ENCODE measurements around the gene CLHC1. TPM values are rescaled to one million over a fixed set of nuclear protein-coding genes. Genes with fewer than 3 reads are reported as not detected.

Gene CLHC1
- total and polyA plus RNA-seq, 2 donors (not counting 1 experiment from before 2014, with no cell fraction given): 6.5 to 11.9 TPM

GRCh38 chr2:55168221-55169154, 63.6 kb downstream of the CLHC1 start:
- Histone ChIP-seq H3K36me3 (ENCODE audit: control insufficient read depth, insufficient read depth, low read length) (no peaks in the 10 kb centered on the region), H2AFZ (ENCODE audit: low read length) (no peak overlapping the region), H4K20me1 (ENCODE audit: control insufficient read depth, extremely low read depth, insufficient read depth, low read length) (no peaks in the 10 kb centered on the region), H3K4me2 (ENCODE audit: extremely low read depth, insufficient read depth, low read length) (peak overlapping the region; percentile 28), H3K27me3 (ENCODE audit: control insufficient read depth, insufficient read depth, low read length) (no peaks in the 10 kb centered on the region), H3K79me2 (ENCODE audit: control insufficient read depth, insufficient read depth, low read length) (peaks cover 15% of the 10 kb centered on the region), H3K4me3 (replicated peaks in 1 of 4; ENCODE audit: control extremely low read depth in 1 of 4, insufficient read depth in 1 of 4, low read depth in 3 of 4, low read length in 4 of 4) (peak overlapping the region in 2 of 4 experiments; percentile 26 to 28), H3K9me3 (ENCODE audit: control insufficient read depth, insufficient read depth, low read depth, low read length) (no peaks in the 10 kb centered on the region), H3K27ac (ENCODE audit: insufficient read depth, low read length) (peak overlapping the region; percentile 4), H3K9ac (ENCODE audit: insufficient read depth, low read length) (no peak overlapping the region), H3K4me1 (ENCODE audit: control insufficient read depth, extremely low read depth, insufficient read depth, low read length) (peaks cover 19% of the 10 kb centered on the region)
- TF ChIP-seq EZH2 (IDR thresholded peaks at IDR 0.05; ENCODE audit: low read length, missing control alignments) (no peak), CTCF (conservative IDR thresholded peaks at IDR 0.05 in 1 of 2, IDR thresholded peaks at IDR 0.05 in 1 of 2; ENCODE audit: low read depth in 1 of 2, low read length in 2 of 2) (peak; percentile 78 to 87)
- peak; percentile 75 to 91 for DNase-seq (ENCODE audit: low read depth in 2 of 2)

GRCh38 chr2:55165626-55166025, 66.5 kb downstream of the CLHC1 start:
- Histone ChIP-seq H3K4me1 (ENCODE audit: control insufficient read depth, extremely low read depth, insufficient read depth, low read length) (peaks cover 20% of the 10 kb centered on the region), H3K4me3 (replicated peaks in 1 of 4; ENCODE audit: control extremely low read depth in 1 of 4, insufficient read depth in 1 of 4, low read depth in 3 of 4, low read length in 4 of 4) (no peak overlapping the region), H3K27ac (ENCODE audit: insufficient read depth, low read length) (no peak overlapping the region), H3K9ac (ENCODE audit: insufficient read depth, low read length) (no peak overlapping the region), H4K20me1 (ENCODE audit: control insufficient read depth, extremely low read depth, insufficient read depth, low read length) (no peaks in the 10 kb centered on the region), H3K36me3 (ENCODE audit: control insufficient read depth, insufficient read depth, low read length) (no peaks in the 10 kb centered on the region), H3K79me2 (ENCODE audit: control insufficient read depth, insufficient read depth, low read length) (peaks cover 13% of the 10 kb centered on the region), H3K9me3 (ENCODE audit: control insufficient read depth, insufficient read depth, low read depth, low read length) (no peaks in the 10 kb centered on the region), H3K27me3 (ENCODE audit: control insufficient read depth, insufficient read depth, low read length) (no peaks in the 10 kb centered on the region), H2AFZ (ENCODE audit: low read length) (no peak overlapping the region), H3K4me2 (ENCODE audit: extremely low read depth, insufficient read depth, low read length) (no peak overlapping the region)
- TF ChIP-seq EZH2 (IDR thresholded peaks at IDR 0.05; ENCODE audit: low read length, missing control alignments): no peak
- TF ChIP-seq CTCF (conservative IDR thresholded peaks at IDR 0.05 in 1 of 2, IDR thresholded peaks at IDR 0.05 in 1 of 2; ENCODE audit: low read depth in 1 of 2, low read length in 2 of 2): no peak
- DNase-seq (ENCODE audit: low read depth in 2 of 2): peak; percentile 56 to 78

GRCh38 chr2:55164534-55165480, 67.3 kb downstream of the CLHC1 start:
- H3K27me3 ChIP-seq (ENCODE audit: control insufficient read depth, insufficient read depth, low read length): no peaks in the 10 kb centered on the region
- H3K27ac ChIP-seq (ENCODE audit: insufficient read depth, low read length): no peak overlapping the region
- no peak overlapping the region for H3K9ac ChIP-seq (ENCODE audit: insufficient read depth, low read length)
- H3K4me3 ChIP-seq (replicated peaks in 1 of 4; ENCODE audit: control extremely low read depth in 1 of 4, insufficient read depth in 1 of 4, low read depth in 3 of 4, low read length in 4 of 4): no peak overlapping the region
- no peaks in the 10 kb centered on the region for H4K20me1 ChIP-seq (ENCODE audit: control insufficient read depth, extremely low read depth, insufficient read depth, low read length)
- H3K9me3 ChIP-seq (ENCODE audit: control insufficient read depth, insufficient read depth, low read depth, low read length): no peaks in the 10 kb centered on the region
- no peak overlapping the region for H3K4me2 ChIP-seq (ENCODE audit: extremely low read depth, insufficient read depth, low read length)
- peaks cover 12% of the 10 kb centered on the region for H3K79me2 ChIP-seq (ENCODE audit: control insufficient read depth, insufficient read depth, low read length)
- H3K4me1 ChIP-seq (ENCODE audit: control insufficient read depth, extremely low read depth, insufficient read depth, low read length): peaks cover 17% of the 10 kb centered on the region
- no peak overlapping the region for H2AFZ ChIP-seq (ENCODE audit: low read length)
- DNase-seq (ENCODE audit: low read depth in 2 of 2): no peak
- TF ChIP-seq CTCF (conservative IDR thresholded peaks at IDR 0.05 in 1 of 2, IDR thresholded peaks at IDR 0.05 in 1 of 2; ENCODE audit: low read depth in 1 of 2, low read length in 2 of 2) (no peak), EZH2 (IDR thresholded peaks at IDR 0.05; ENCODE audit: low read length, missing control alignments) (no peak)
- no peaks in the 10 kb centered on the region for H3K36me3 ChIP-seq (ENCODE audit: control insufficient read depth, insufficient read depth, low read length)

Measured in fibroblast of lung (primary cell).